WERI-Rb-1 (cell line): Measurements from ENCODE around the gene GSE1.

Experiments used
- DNase-seq: peaks from one replicate; pipeline ENCODE4 v3.0.0-alpha.2; 2020
- H3K27ac ChIP-seq: fragments of 250-450 bp; sonication (Bioruptor Pico); 2 replicates; pipeline ENCODE4 v1.5.1; 2020; ENCODE audit warnings: mild to moderate bottlenecking, moderate library complexity
- H3K27me3 ChIP-seq: fragments of 250-450 bp; sonication (Bioruptor Pico); 2 replicates; pipeline ENCODE4 v1.5.1; 2021; ENCODE audit warnings: mild to moderate bottlenecking, low read depth, moderate library complexity; ENCODE audit not compliant: insufficient read depth, severe bottlenecking
- H3K36me3 ChIP-seq: fragments of 250-450 bp; sonication (Bioruptor Pico); 2 replicates; pipeline ENCODE4 v1.5.1; 2020; ENCODE audit warnings: mild to moderate bottlenecking, moderate library complexity
- H3K4me3 ChIP-seq: 2 replicates; pipeline ENCODE4 v1.5.1; 2011; ENCODE audit warnings: low read depth, mild to moderate bottlenecking, control low read depth, low read length
- H3K9me3 ChIP-seq: fragments of 250-450 bp; sonication (Bioruptor Pico); 2 replicates; pipeline ENCODE4 v1.5.1; 2021; ENCODE audit warnings: mild to moderate bottlenecking, moderate library complexity; ENCODE audit not compliant: severe bottlenecking
- CTCF ChIP-seq: IDR thresholded peaks from 2 replicates; pipeline ENCODE4 v1.5.1; 2011; ENCODE audit warnings: low read depth, mild to moderate bottlenecking, control low read depth, inconsistent platforms, low read length

GSE1 gene

GRCh38 chr16:85627526-85628264 is 14.6 kb downstream of the GSE1 start:
- peak overlapping the region; percentile 52 for H3K27ac ChIP-seq

GRCh38 chr16:85628265-85628556 is 15.1 kb downstream of the GSE1 start:
- no peak for TF ChIP-seq CTCF
- Histone ChIP-seq H3K27ac (peak overlapping the region; percentile 29; the same call in 1 of the 2 replicates), H3K27me3 (no peaks in the 10 kb centered on the region), H3K4me3 (no peak overlapping the region), H3K36me3 (peaks cover 38% of the 10 kb centered on the region), H3K9me3 (no peaks in the 10 kb centered on the region)
- DNase-seq = no peak

More at GRCh38 chr16:85627526-85628264, 14.6 kb downstream of the GSE1 start:
- H3K4me3 ChIP-seq = no peak overlapping the region
- H3K36me3 ChIP-seq = peaks cover 38% of the 10 kb centered on the region
- H3K27me3 ChIP-seq = no peaks in the 10 kb centered on the region
- H3K9me3 ChIP-seq = no peaks in the 10 kb centered on the region
- no peak for TF ChIP-seq CTCF
- no peak for DNase-seq

GRCh38 chr16:85628645-85629044 is 15.5 kb downstream of the GSE1 start:
- no peak overlapping the region for H3K4me3 ChIP-seq
- DNase-seq = no peak
- no peaks in the 10 kb centered on the region for H3K9me3 ChIP-seq
- H3K27ac ChIP-seq = no peak overlapping the region
- H3K27me3 ChIP-seq = no peaks in the 10 kb centered on the region
- peaks cover 40% of the 10 kb centered on the region for H3K36me3 ChIP-seq
- 0 out of 2 replicates have a peak, but pooled peaks have one; percentile 30 for TF ChIP-seq CTCF

GRCh38 chr16:85629326-85629725 is 16.2 kb downstream of the GSE1 start:
- Histone ChIP-seq H3K27me3 (no peaks in the 10 kb centered on the region), H3K9me3 (no peaks in the 10 kb centered on the region), H3K36me3 (peaks cover 43% of the 10 kb centered on the region), H3K27ac (no peak overlapping the region), H3K4me3 (no peak overlapping the region)
- DNase-seq = no peak
- TF ChIP-seq CTCF = no peak

- Histone ChIP-seq H3K36me3 (peaks cover 44% of the 10 kb centered on the region), H3K4me3 (no peak overlapping the region), H3K27ac (no peak overlapping the region), H3K9me3 (no peaks in the 10 kb centered on the region), H3K27me3 (no peaks in the 10 kb centered on the region)
- no peak for TF ChIP-seq CTCF
- no peak for DNase-seq
These were observed 16.7 kb downstream of the GSE1 start for GRCh38 chr16:85629853-85630252.

GRCh38 chr16:85631230-85631629 is 18.1 kb downstream of the GSE1 start:
- Histone ChIP-seq H3K4me3 (no peak overlapping the region), H3K36me3 (peaks cover 51% of the 10 kb centered on the region), H3K27ac (no peak overlapping the region), H3K27me3 (no peaks in the 10 kb centered on the region), H3K9me3 (no peaks in the 10 kb centered on the region)
- TF ChIP-seq CTCF = no peak
- DNase-seq = no peak
